Hypothalamus (tissue), 51 donors: Measurements from ENCODE around the gene SEMA7A.
A peak's percentile ranks its signal among the peaks of the same experiment; 100 is the strongest.
"Not testable (repeated sequence)": the region's sequence is repeated elsewhere in the genome, so short reads cannot be mapped to it uniquely, and the experiment has no call there.

ENCODE experiments used
- DNase-seq, 51 donors: peaks; one replicate each; lab custom pipeline; 2025; lab: John Stamatoyannopoulos, UW

Gene SEMA7A, protein sequence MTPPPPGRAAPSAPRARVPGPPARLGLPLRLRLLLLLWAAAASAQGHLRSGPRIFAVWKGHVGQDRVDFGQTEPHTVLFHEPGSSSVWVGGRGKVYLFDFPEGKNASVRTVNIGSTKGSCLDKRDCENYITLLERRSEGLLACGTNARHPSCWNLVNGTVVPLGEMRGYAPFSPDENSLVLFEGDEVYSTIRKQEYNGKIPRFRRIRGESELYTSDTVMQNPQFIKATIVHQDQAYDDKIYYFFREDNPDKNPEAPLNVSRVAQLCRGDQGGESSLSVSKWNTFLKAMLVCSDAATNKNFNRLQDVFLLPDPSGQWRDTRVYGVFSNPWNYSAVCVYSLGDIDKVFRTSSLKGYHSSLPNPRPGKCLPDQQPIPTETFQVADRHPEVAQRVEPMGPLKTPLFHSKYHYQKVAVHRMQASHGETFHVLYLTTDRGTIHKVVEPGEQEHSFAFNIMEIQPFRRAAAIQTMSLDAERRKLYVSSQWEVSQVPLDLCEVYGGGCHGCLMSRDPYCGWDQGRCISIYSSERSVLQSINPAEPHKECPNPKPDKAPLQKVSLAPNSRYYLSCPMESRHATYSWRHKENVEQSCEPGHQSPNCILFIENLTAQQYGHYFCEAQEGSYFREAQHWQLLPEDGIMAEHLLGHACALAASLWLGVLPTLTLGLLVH

DNA sequence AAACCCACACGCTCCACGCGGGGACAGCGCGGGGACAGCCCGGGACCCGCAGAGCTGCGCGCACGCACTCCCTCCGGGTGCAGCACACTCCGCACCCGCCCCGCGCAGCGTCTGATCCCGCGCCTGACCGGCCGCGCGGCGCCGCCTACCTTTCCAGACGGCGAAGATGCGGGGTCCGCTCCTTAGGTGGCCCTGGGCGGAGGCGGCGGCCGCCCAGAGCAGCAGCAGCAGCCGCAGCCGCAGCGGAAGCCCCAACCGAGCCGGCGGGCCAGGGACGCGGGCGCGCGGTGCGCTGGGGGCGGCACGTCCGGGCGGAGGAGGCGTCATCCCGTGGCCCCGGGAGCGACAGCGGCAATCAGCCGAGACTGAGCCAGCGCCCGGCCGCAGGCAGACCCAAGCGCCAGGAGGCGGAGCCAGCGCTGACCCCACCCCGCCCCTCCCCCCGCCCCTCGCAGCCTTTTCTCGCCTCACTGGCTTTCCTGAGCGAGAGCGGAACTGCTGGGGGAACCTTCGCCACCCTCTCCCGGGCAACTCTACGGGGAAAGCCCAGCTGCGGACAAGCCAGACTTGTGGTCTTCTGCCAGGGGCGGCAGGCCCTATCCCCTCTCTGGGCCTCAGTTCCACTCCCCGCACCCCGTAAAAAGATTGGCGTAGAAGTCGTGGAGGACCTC lies at the start of gene SEMA7A:
SEMA7A (minus strand) TSS at position 367 of the 671 bp plus-strand sequence; CDS start at position 327, 40 bp downstream.
- DNase-seq, result peak; percentile 47 to 95 (median 83)

DNA sequence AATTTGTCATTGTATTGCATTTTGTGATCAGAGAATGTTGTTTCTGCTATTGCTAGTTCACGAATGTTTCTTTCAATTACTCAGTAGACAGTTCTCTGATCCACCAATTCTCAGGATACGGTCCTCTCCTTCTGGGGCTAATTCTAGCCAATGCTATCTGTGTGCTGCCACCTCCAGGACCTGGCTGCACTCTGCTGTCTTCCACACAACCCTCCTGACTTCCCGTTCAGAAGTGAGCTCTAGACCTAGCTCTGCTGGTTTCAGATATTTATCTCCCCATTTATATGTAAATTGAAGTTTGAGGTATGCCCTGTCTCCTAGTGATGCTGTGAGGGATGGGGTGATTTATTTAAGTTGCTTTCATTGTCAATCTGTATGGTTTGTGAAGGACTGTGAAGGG lies 48.9 kb upstream of the SEMA7A start:
- DNase-seq, result no peak

DNA sequence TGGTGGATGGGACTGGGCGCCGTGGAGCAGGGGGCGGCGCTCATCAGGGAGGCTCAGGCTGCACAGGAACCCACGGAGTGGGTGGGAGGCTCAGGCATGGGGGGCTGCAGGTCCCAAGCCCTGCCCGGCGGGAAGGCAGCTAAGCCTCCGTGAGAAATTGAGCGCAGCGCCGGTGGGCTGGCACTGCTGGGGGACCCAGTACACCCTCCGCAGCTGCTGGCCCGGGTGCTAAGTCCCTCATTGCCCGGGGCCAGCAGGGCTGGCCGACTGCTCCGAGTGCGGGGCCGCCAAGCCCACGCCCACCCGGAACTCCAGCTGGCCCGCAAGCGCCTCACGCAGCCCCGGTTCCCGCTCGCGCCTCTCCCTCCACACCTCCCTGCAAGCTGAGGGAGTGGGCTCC lies 46.6 kb upstream of the SEMA7A start:
- not testable (repeated sequence) for DNase-seq

DNA sequence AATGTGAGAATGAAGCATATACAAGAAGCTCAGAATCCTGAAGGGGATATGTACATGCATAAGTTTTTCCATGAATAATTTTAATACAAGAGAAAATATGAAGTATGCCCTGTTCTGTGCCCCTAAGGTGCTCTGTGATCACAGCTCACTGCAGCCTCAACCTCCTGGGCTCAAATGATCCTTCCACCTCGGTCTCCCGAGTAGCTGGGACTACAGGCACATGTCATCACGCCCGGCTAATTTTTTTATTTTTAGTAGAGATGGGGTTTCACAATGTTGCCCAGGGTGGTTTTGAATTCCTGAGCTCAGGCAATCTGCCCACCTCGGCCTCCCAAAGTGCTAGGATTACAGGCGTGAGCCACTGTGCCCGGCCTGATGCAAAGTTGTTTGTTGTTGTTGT lies 37.9 kb upstream of the SEMA7A start:
- DNase-seq, result not testable (repeated sequence)

DNA sequence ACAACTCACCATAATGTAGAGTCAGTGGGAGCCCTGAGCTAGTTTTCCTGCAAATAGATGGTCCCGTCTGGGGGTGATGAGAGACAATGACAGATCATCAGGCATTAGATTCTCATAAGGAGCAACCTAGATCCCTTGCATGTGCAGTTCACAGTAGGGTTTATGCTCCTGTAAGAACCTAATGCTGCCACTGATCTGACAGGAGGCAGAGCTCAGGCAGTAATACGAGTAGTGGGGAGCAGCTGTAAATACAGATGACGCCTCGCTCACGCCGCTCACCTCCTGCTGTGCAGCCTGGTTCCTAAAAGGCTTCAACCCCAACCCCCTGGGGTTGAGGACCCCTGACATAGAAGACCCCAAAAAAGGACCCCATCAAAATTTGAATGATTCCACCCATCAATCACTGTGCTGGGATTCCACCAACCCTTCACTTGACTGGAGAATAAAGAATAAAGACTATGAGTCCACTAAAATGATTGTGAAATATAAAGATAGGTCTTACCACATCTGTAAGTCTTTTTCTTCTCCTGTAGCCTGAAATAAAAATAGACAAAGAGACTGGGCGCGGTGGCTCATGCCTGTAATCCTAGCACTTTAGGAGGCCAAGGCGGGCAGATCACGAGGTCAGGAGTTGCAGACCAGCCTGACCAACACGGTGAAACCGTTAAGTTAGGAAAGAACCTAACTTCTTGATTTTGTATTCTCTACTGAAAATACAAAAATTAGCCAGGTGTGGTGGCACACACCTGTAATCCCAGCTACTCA lies 37.1 kb upstream of the SEMA7A start:
- no peak for DNase-seq

DNA sequence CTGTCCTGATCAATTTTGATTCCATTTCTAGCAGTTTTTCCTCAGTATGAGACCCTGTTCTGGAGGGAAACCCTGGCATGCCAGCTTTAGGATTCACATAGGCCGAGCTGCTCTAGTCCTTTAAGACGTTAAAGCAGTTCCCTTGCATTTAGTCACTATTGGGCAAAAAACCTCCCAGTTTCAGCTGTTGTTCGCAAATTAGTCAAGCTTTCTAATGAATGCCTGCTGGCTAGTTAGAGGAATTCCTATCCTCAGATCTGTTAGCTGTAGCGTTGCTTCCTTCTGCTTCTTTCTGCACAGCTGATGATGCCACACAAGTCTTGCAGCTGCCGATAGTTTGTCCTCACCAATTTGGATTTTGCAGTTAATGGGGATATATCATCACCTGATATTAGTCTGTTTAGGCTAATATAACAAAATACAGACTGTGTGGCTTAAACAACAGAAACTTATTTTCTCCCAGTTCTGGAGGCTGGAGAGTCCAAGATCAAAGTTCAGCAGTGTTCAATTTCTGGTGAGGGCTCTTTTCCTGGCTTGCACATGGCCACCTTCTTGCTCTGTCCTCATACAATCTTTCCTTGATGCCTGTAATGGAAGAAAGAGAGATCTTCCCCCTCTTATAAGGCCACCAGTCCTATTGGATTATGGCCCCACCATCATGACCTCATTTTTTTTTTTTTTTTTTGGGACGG lies 34.7 kb upstream of the SEMA7A start:
- DNase-seq, result no peak

DNA sequence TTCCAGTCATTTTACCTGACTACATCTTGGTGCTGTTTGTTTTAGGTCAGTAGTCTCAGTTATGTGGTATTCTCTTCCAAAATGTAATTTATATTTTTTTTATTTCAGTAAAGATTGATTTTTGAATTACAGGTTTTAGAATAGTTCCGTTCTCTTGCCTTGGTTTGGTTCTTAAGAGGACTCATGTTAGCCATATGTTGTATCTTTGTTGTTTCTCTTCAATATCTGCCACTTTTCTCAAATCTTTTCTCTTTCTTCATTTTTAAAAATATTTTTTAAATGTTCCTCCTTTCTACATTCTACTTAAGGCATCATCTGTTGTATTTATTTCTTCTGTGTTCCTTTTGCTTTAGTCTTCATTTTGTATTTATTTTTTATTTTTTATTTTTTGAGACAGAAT lies 32.8 kb upstream of the SEMA7A start:
- no peak for DNase-seq

DNA sequence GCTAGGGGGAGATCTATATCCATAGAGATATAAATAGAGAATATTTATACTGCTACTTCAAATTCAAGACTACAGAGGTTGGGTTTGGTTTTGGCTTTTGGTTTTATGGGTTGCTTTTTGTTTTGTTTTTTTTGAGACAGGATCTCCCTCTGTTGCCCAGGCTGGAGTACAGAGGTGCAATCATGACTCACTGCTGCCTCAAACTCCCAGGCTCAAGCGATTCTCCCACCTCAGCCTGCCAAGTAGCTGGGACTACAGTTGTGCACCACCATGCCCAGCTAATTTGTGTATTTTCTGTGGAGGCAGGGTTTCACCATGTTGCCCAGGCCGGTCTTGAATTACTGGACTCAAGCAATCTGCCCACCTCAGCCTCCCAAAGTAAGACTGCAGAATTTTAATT lies 31.1 kb upstream of the SEMA7A start:
- no peak for DNase-seq

DNA sequence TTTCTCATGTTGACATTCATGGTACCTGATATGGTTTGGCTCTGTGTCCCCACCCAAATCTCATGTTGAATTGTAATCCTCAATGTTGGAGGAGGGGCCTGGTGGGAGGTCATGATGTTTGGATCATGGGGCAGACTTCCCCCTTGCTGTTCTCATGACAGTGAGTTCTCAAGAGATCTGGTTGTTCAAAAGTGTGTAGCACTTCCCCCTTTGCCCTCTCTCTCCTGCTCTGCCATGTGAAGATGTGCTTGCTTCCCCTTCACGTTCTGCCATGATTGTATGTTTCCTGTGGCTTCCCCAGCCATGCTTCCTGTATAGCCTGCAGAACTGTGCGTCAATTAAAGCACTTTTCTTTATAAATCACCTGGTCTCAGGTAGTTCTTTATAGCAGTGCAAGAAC lies 30.5 kb upstream of the SEMA7A start:
- DNase-seq, result no peak

DNA sequence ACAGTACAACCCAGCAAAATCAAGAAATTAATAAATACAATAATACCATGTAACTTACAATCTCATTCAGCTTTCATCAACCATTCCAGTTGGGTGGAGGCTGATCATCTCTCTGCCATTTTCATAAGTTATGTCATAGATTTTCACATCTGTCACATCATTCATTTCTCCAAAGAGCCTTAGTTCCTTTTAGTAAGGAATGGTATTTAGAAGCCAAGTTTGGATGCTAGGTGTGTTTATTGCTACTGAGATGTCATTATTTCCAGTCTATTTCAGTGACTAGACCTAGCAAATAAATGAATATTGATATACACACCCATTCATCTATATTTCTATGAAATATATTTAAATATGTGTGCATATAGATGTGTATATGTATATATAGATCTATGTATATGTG lies 29.9 kb upstream of the SEMA7A start:
- DNase-seq, result no peak

DNA sequence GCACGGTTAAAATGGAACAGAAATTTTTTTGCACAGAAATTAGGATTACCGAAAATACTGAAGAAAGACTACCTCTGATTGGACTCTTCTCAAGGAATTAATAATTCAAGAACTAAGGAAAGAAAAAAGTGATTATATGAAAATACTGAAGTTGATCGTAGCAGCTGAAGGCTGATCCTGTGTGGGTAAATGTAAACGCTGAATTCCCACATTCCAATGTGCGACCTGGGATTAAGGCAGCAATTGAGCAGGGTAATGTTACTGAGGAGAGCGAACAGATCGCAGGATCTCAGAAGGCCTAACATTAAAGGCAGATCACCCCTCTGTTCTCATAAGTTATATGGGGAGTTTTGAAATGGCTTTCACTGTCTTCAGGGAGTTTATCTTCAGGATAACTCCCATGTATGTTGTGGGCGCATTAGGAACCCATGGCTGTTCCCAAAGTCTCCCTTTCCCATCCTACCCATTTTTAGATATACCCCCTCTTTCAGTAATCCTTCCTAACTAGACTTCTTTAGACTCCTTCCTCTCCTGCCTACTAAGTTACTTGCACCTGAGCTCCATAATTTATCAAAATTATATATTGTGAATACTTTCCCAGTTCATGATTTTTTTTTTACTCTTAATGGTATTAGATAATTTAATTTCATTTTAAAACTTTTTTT lies 28.2 kb upstream of the SEMA7A start:
- DNase-seq, result no peak

DNA sequence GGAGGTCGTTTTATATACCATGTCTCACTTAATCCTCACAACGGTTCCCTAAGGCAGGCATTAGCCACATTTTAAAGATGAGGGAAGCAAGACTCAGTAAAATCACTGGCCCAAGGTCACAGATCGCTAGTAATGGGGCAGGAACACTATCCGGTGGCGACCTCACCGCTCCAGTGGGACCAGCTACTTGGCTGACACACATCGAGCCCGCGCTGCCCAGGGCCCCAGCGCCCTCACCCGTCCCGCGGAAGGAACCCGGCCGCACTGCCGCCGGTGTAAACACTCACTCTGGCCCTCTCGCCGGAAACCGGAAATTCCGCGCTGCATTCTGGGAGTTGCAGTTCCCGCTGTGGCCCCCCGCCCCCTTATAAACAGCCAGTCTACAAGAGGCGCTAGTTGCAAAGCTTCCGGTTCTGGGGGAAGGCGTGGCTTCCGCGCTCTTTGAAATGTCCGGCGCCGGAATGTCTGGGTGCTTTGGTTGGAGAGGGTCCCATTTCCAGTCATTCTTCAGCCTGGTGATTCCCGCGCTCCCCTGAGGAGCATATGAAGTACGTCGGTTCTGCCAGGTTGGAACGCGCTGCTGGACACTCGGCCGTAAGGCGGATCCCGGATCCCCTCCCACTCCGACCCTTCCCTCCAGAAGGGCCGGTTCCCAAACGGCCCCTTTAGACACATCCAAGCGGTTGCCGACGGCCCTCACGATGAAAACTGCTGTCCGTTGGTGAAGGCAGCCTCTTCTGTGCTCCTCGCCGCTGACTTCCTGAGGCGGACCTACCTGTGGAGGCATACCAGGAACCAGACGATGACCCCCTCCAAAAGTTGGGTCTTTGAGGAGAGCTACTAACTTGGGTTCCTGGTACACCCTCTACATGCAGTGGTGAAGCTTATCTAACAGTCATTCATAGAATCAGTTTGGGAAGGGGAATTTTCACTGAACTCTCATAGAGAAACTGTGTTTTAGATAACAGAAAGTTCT lies 27.4 kb upstream of the SEMA7A start, which contains the start of gene UBL7:
UBL7 (minus strand) TSS at position 290 of the 976 bp plus-strand sequence. CDS start 2,293 bp downstream, outside the sequence.
- DNase-seq, result peak; percentile 77 to 98 (median 94)

DNA sequence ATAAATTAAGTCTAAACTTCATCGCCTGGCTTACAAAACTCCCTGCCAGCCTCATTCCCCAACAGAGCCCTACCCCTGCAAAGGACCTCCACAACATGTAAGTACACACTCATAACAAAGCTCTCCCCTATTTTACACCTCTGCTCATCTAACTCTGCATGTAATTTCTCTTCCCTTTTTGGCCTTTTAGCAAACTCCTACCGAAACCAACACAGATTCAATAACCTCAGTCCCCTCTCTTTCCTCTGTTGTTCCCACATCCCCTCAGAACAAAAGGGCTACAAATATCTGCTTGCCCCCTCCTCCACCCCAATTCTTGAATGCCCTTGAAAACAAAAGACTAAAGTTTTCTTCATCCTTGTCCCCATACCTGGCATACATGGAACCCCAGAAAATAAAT lies 26.5 kb upstream of the SEMA7A start:
- DNase-seq, result no peak

DNA sequence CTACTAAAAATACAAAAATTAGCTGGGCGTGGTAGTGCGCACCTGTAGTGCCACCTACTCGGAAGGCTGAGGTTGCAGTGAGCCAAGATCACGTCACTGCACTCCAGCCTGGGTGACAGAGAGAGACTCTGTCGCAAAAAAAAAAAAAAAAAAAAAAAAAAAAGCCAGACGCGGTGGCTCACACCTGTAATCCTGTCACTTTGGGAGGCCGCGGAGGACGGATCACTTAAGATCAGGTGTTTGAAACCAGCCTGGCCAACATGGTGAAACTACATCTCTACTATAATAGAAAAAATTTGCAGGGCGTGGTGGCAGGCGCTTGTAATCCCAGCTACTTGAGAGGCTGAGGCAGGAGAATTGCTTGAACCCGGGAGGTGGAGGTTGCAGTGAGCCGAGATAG lies 26.0 kb upstream of the SEMA7A start:
- not testable (repeated sequence) for DNase-seq

DNA sequence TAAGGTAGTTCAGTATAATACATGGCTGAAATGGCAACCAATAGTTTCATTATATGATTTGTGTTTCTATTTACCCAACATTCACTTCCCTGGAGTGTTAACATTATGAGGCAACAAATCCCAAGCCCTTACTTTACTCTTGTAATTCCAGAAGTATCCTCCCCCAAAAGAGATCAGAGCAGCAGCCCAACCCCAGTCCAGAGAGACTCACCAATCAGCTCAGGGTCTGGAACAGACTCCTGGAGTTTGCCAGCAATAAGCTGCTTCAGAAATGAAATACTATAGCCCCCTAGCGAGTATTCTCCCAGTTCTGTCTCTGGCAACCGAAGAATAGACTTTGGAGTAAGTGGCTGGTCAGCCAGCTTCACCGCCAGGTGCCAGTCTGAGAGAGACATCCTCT lies 24.7 kb upstream of the SEMA7A start:
- no peak for DNase-seq

DNA sequence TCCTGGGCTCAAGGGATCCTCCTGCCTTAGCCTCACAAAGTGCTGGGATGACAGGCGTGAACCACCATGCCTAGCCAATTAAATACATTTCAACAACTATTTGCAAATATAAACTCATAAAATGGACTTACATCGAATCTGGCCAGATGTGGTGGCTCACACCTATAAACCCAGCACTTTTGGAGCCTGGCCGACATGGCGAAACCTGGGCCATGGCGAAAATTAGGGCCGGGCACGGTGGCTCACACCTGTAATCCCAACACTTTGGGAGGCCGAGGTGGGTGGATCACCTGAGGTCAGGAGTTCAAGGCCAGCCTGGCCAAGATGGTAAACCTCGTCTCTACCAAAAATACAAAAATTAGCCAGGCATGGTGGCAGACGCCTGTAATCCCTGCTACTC lies 23.3 kb upstream of the SEMA7A start:
- DNase-seq, result not testable (repeated sequence)

DNA sequence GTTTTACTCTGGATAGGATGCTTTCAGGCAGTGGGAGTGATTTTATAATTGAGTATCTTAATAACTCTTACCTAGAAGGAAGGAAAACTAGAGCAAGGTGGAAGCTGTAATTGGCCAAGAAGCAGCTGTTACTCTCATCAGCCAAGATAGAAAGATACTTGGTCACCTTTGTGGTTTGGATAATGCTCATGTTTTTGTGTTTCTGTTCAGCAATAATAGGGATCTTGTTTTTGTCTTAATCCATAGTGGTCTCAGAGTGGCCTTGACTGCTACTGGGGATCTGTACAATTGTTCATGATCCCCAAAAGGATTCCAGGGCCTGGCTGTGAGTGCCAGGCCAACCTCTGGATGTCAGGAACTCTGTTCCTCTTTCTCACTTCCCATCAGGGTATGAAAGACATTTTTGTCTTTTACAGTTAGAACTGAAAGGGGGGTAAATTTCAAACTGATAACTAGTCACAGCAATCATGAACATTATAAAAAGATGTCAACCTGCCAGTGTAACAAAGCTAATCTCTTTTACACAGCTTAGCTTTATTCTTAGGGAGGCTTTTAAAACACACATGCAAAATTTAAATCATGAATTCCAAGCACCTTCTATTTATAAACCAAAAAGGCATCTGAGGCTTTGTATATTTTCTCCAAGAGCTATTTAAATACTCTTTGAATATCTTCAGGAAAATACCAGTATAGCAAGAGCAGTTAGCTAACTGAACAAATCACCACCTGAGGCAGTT lies 21.2 kb upstream of the SEMA7A start:
- DNase-seq, result no peak
